Natural killer cell (primary cell): ENCODE data around the gene SMAD5. TPM values are rescaled to one million over a fixed set of nuclear protein-coding genes. Genes with fewer than 3 reads are reported as not detected.

Source experiments
- ATAC-seq, 3 donors: fragments of 150-1000 bp in 2 of 3; fragments of 200-7000 bp in 1 of 3; cut with Tn5 transposase; 1 replicate in 1 of 3; 2 replicates in 2 of 3; pipeline ENCODE4 v1.10.0; 2021; ENCODE audit warnings: mild to moderate bottlenecking in 2 of 3, moderate library complexity in 2 of 3
- DNase-seq, 2 donors: peaks; one replicate each; pipeline versions ENCODE4 v3.0.0 to v3.0.0-alpha.2; 2013 to 2021; ENCODE audit warnings: mixed read lengths in 1 of 2
- H3K27ac ChIP-seq: one replicate; pipeline ENCODE4 v1.5.1; 2013; ENCODE audit warnings: mild to moderate bottlenecking, low read length
- H3K27me3 ChIP-seq: one replicate; pipeline ENCODE4 v1.6.1; 2013; ENCODE audit warnings: low read length; ENCODE audit not compliant: control insufficient read depth, insufficient read depth
- H3K36me3 ChIP-seq: one replicate; pipeline ENCODE4 v1.6.1; 2013; ENCODE audit warnings: low read length; ENCODE audit not compliant: control insufficient read depth, insufficient read depth
- H3K4me1 ChIP-seq: one replicate; pipeline ENCODE4 v1.6.1; 2013; ENCODE audit warnings: low read length; ENCODE audit not compliant: control insufficient read depth, insufficient read depth
- H3K4me3 ChIP-seq: one replicate; pipeline ENCODE4 v1.5.1; 2013; ENCODE audit warnings: low read length
- H3K9me3 ChIP-seq: one replicate; pipeline ENCODE4 v1.6.1; 2013; ENCODE audit warnings: low read length; ENCODE audit not compliant: control insufficient read depth, insufficient read depth
- H3K27ac Mint-ChIP-seq, 2 donors: one replicate each; pipeline ENCODE4 v1.8.0; 2022; ENCODE audit warnings: mild to moderate bottlenecking in 2 of 2, mixed read lengths in 2 of 2, moderate library complexity in 1 of 2
- H3K27me3 Mint-ChIP-seq, 2 donors: one replicate each; pipeline ENCODE4 v1.8.0; 2022; ENCODE audit warnings: low read depth in 2 of 2, mixed read lengths in 2 of 2
- H3K36me3 Mint-ChIP-seq: one replicate; pipeline ENCODE4 v1.8.0; 2022; ENCODE audit warnings: mixed read lengths
- H3K4me1 Mint-ChIP-seq, 2 donors: one replicate each; pipeline ENCODE4 v1.8.0; 2022; ENCODE audit warnings: mixed read lengths in 2 of 2
- H3K4me3 Mint-ChIP-seq: one replicate; pipeline ENCODE4 v1.8.0; 2022; ENCODE audit warnings: mild to moderate bottlenecking, moderate library complexity, mixed read lengths
- H3K9me3 Mint-ChIP-seq, 2 donors: one replicate each; pipeline ENCODE4 v1.8.0; 2022; ENCODE audit warnings: mixed read lengths in 2 of 2
- CTCF ChIP-seq: fragments of 200-600 bp; IDR thresholded peaks from one replicate; pipeline ENCODE4 v1.8.0; 2022; ENCODE audit warnings: antibody characterized with exemption
- WGBS: methylation state at CpG from one replicate; pipeline ENCODE4 v1.1.7; 2013; ENCODE audit warnings: missing lambda C conversion rate; ENCODE audit not compliant: insufficient coverage; 5-methylcytosine and 5-hydroxymethylcytosine counted together
- intact Hi-C: fragments of 100-400 bp; cut with micrococcal nuclease; formaldehyde crosslinking; loops from one replicate; pipeline ENCODE4 v1.14.2; 2022
- total RNA-seq, 4 donors: library from RNA; stranded (reverse); fragments of 120-200 nt in 1 of 4; gene quantifications; one replicate each; pipeline versions ENCODE4 v1.2.3 to v1.2.4, GENCODE V29; 2013 to 2022

SMAD5 gene
- total RNA-seq, 3 donors from 2014 or later (not counting 1 experiment from before 2014, with no cell fraction given), result 44.0 to 60.1 (median 54.1) TPM

GRCh38 chr5:136198453-136198852 lies 65.8 kb downstream of the SMAD5 start:
- intact Hi-C loops, result no loop called here
- no peaks in the 10 kb centered on the region for H3K36me3 Mint-ChIP-seq
- DNase-seq, result no peak
- no peaks in the 10 kb centered on the region for H3K9me3 Mint-ChIP-seq
- Histone ChIP-seq H3K4me1 (no peaks in the 10 kb centered on the region), H3K9me3 (no peaks in the 10 kb centered on the region), H3K36me3 (no peaks in the 10 kb centered on the region), H3K27me3 (peaks cover 5% of the 10 kb centered on the region), H3K4me3 (no peak overlapping the region), H3K27ac (no peak overlapping the region)
- TF ChIP-seq CTCF, result no peak
- WGBS, result 93% methylated on average over 5 of the region's 5 CpGs
- no peak overlapping the region for H3K4me3 Mint-ChIP-seq
- H3K27me3 Mint-ChIP-seq, result peaks cover 27 to 35% of the 10 kb centered on the region in 2 donors
- no peak overlapping the region for H3K27ac Mint-ChIP-seq
- ATAC-seq, result no peak
- H3K4me1 Mint-ChIP-seq, result no peaks in the 10 kb centered on the region

GRCh38 chr5:136199408-136199807 lies 66.8 kb downstream of the SMAD5 start:
- Mint-ChIP-seq H3K4me1 (no peaks in the 10 kb centered on the region), H3K27ac (no peak overlapping the region), H3K27me3 (peaks cover 27 to 34% of the 10 kb centered on the region in 2 donors), H3K9me3 (no peaks in the 10 kb centered on the region), H3K4me3 (no peak overlapping the region), H3K36me3 (no peaks in the 10 kb centered on the region)
- TF ChIP-seq CTCF, result no peak
- no peaks in the 10 kb centered on the region for H3K4me1 ChIP-seq
- ATAC-seq (no peak), DNase-seq (no peak)
- WGBS, result 85% methylated on average over 7 of the region's 7 CpGs
- no peak overlapping the region for H3K27ac ChIP-seq
- no peaks in the 10 kb centered on the region for H3K9me3 ChIP-seq
- intact Hi-C loops, result no loop called here
- H3K27me3 ChIP-seq, result no peaks in the 10 kb centered on the region
- no peak overlapping the region for H3K4me3 ChIP-seq
- no peaks in the 10 kb centered on the region for H3K36me3 ChIP-seq

- Histone ChIP-seq H3K4me3 (no peak overlapping the region), H3K27me3 (no peaks in the 10 kb centered on the region), H3K4me1 (no peaks in the 10 kb centered on the region), H3K9me3 (no peaks in the 10 kb centered on the region), H3K27ac (no peak overlapping the region), H3K36me3 (no peaks in the 10 kb centered on the region)
- H3K4me1 Mint-ChIP-seq, result no peaks in the 10 kb centered on the region
- ATAC-seq, result no peak
- peaks cover 27 to 30% of the 10 kb centered on the region in 2 donors for H3K27me3 Mint-ChIP-seq
- no peak overlapping the region for H3K4me3 Mint-ChIP-seq
- H3K27ac Mint-ChIP-seq, result no peak overlapping the region
- WGBS, result 67% methylated on average over 4 of the region's 4 CpGs
- TF ChIP-seq CTCF, result no peak
- intact Hi-C loops, result no loop called here
- H3K9me3 Mint-ChIP-seq, result no peaks in the 10 kb centered on the region
- DNase-seq, result no peak
- no peaks in the 10 kb centered on the region for H3K36me3 Mint-ChIP-seq
Observed at GRCh38 chr5:136200130-136200529, 67.5 kb downstream of the SMAD5 start.

GRCh38 chr5:136200761-136201160 lies 68.1 kb downstream of the SMAD5 start:
- intact Hi-C loops, result no loop called here
- no peaks in the 10 kb centered on the region for H3K4me1 ChIP-seq

More at GRCh38 chr5:136200761-136201160, 68.1 kb downstream of the SMAD5 start:
- Histone ChIP-seq H3K27me3 (no peaks in the 10 kb centered on the region), H3K9me3 (no peaks in the 10 kb centered on the region), H3K36me3 (no peaks in the 10 kb centered on the region), H3K27ac (no peak overlapping the region), H3K4me3 (no peak overlapping the region)
- Mint-ChIP-seq H3K36me3 (no peaks in the 10 kb centered on the region), H3K4me1 (no peaks in the 10 kb centered on the region), H3K4me3 (no peak overlapping the region), H3K27me3 (peaks cover 27% of the 10 kb centered on the region in 2 donors), H3K27ac (no peak overlapping the region), H3K9me3 (no peaks in the 10 kb centered on the region)
- DNase-seq (no peak), ATAC-seq (no peak)
- TF ChIP-seq CTCF, result no peak
- 79% methylated on average over 3 of the region's 3 CpGs for WGBS
